Gastroesophageal sphincter (tissue), 3 donors: ENCODE data around the gene CCL18.

Experiments used
- CTCF ChIP-seq, 4 experiments: fragments of 200-600 bp in 2 of 4; fragments of 450-650 bp in 2 of 4; sonication (generic) in 1 of 4; IDR thresholded peaks; one replicate each; pipeline ENCODE4 v1.5.1; 2017 to 2019; ENCODE audit warnings: antibody characterized with exemption in 4 of 4, mild to moderate bottlenecking in 2 of 4, moderate library complexity in 2 of 4
- EP300 ChIP-seq: sonication (generic); formaldehyde crosslinking; IDR thresholded peaks from one replicate; pipeline ENCODE4 v1.6.1; 2017; ENCODE audit warnings: antibody characterized with exemption, mild to moderate bottlenecking
- POLR2A ChIP-seq, 2 donors: fragments of 450-650 bp; IDR thresholded peaks; one replicate each; pipeline ENCODE4 v1.6.1; 2017; ENCODE audit warnings: antibody characterized with exemption in 2 of 2, mild to moderate bottlenecking in 2 of 2, moderate library complexity in 1 of 2
- POLR2AphosphoS5 ChIP-seq: sonication (generic); formaldehyde crosslinking; IDR thresholded peaks from one replicate; pipeline ENCODE4 v1.6.1; 2017; ENCODE audit warnings: antibody characterized with exemption

DNA sequence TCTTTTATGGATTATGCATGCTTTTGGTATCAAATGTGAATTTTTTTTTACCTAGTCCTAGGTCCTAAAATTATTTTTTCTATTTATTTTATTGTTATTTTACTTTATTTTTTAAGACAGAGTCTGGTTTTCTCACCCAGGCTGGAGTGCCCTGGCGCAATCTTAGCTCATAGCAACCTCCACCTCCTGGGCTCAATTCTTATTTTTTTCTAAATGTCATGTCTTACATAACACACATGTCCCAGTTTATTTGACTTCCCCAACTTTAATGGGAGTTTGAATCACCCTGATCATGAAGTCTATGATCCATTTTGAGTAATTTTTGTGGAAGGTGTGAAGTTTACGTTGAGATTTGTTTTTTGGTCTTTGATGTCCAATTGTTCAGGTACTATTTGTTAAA lies 3.3 kb upstream of the CCL18 start:
- TF ChIP-seq CTCF (IDR thresholded peaks at IDR 0.05) (no peak), POLR2A (IDR thresholded peaks at IDR 0.05) (no peak), EP300 (no peak), POLR2AphosphoS5 (no peak)
